GM23338 (cell line): ENCODE results near the gene CABLES2. TPM values are rescaled to one million over a fixed set of nuclear protein-coding genes. Genes with fewer than 3 reads are reported as not detected.

Experiments
- ATAC-seq: fragments of 200-7000 bp; cut with Tn5 transposase; 3 replicates; pipeline ENCODE4 v1.9.1; 2020
- DNase-seq: peaks from one replicate; pipeline ENCODE4 v3.0.0-alpha.2; 2015; ENCODE audit warnings: low spot score
- H2AFZ ChIP-seq: fragments of 200-600 bp; sonication (generic); 2 replicates; pipeline ENCODE4 v1.8.0; 2016; ENCODE audit warnings: antibody characterized with exemption, mild to moderate bottlenecking, moderate library complexity
- H3F3A ChIP-seq: fragments of 200-600 bp; sonication (generic); replicated peaks from 2 replicates; pipeline ENCODE4 v1.8.0; 2017; ENCODE audit warnings: antibody characterized with exemption, mixed run types, low read depth
- H3K27ac ChIP-seq: fragments of 200-600 bp; sonication (generic); 2 replicates; pipeline ENCODE4 v1.6.1; 2016; ENCODE audit warnings: low read depth
- H3K27me3 ChIP-seq: fragments of 200-600 bp; sonication (generic); 2 replicates; pipeline ENCODE4 v1.8.0; 2016; ENCODE audit warnings: mild to moderate bottlenecking, mixed run types, moderate library complexity; ENCODE audit not compliant: insufficient read depth
- H3K36me3 ChIP-seq: fragments of 200-600 bp; sonication (generic); 2 replicates; pipeline ENCODE4 v1.8.0; 2016; ENCODE audit warnings: mild to moderate bottlenecking; ENCODE audit not compliant: insufficient read depth
- H3K4me1 ChIP-seq: fragments of 200-600 bp; sonication (generic); 2 replicates; pipeline ENCODE4 v1.8.0; 2016; ENCODE audit warnings: mild to moderate bottlenecking, moderate library complexity; ENCODE audit not compliant: insufficient read depth
- H3K4me2 ChIP-seq: fragments of 200-600 bp; sonication (generic); 2 replicates; pipeline ENCODE4 v1.7.1; 2017; ENCODE audit warnings: mixed run types
- H3K4me3 ChIP-seq: fragments of 200-600 bp; sonication (generic); 2 replicates; pipeline ENCODE4 v1.6.1; 2016; ENCODE audit warnings: mixed run types
- H3K79me2 ChIP-seq: fragments of 200-600 bp; sonication (generic); replicated peaks from 2 replicates; pipeline ENCODE4 v1.8.0; 2017; ENCODE audit warnings: mild to moderate bottlenecking; ENCODE audit not compliant: insufficient read depth
- H3K9me2 ChIP-seq: fragments of 200-600 bp; sonication (generic); 2 replicates; pipeline ENCODE4 v1.8.0; 2017; ENCODE audit not compliant: insufficient read depth
- H4K20me1 ChIP-seq: fragments of 200-600 bp; sonication (generic); replicated peaks from 2 replicates; pipeline ENCODE4 v1.8.0; 2017; ENCODE audit warnings: mild to moderate bottlenecking; ENCODE audit not compliant: insufficient read depth
- H3K27ac Mint-ChIP-seq: 2 replicates; pipeline ENCODE4 v1.8.0; 2020; ENCODE audit warnings: inconsistent platforms, mild to moderate bottlenecking, moderate library complexity, mixed read lengths
- H3K27me3 Mint-ChIP-seq: 3 replicates; pipeline ENCODE4 v1.8.0; 2022; ENCODE audit warnings: low read depth, mild to moderate bottlenecking, moderate library complexity, mixed read lengths, inconsistent platforms; ENCODE audit not compliant: insufficient read depth, poor library complexity
- H3K36me3 Mint-ChIP-seq: 3 replicates; pipeline ENCODE4 v1.8.0; 2021; ENCODE audit warnings: low read depth, mild to moderate bottlenecking, inconsistent platforms, moderate library complexity, mixed read lengths
- H3K4me1 Mint-ChIP-seq: 3 replicates; pipeline ENCODE4 v1.8.0; 2020; ENCODE audit warnings: mild to moderate bottlenecking, inconsistent platforms, mixed read lengths
- H3K4me3 Mint-ChIP-seq: 3 replicates; pipeline ENCODE4 v1.8.0; 2021; ENCODE audit warnings: moderate library complexity, mild to moderate bottlenecking, inconsistent platforms, mixed read lengths
- H3K9me3 Mint-ChIP-seq: 3 replicates; pipeline ENCODE4 v1.8.0; 2020; ENCODE audit warnings: moderate library complexity, mild to moderate bottlenecking, inconsistent platforms, mixed read lengths
- CREB1 ChIP-seq: fragments of 250-450 bp; sonication (Bioruptor Pico); IDR thresholded peaks from 2 replicates; pipeline ENCODE4 v1.5.0; 2020; ENCODE audit warnings: low read depth, mild to moderate bottlenecking, moderate library complexity
- EZH2 ChIP-seq: fragments of 200-600 bp; sonication (generic); IDR thresholded peaks from one replicate; pipeline ENCODE4 v1.8.0; 2017; ENCODE audit warnings: antibody characterized with exemption, mild to moderate bottlenecking, low read depth; ENCODE audit not compliant: unreplicated experiment
- EZH2phosphoT487 ChIP-seq: fragments of 200-600 bp; sonication (generic); IDR thresholded peaks from one replicate; pipeline ENCODE4 v1.8.1; 2018; ENCODE audit warnings: antibody characterized with exemption; ENCODE audit not compliant: unreplicated experiment
- JUNB ChIP-seq: IDR thresholded peaks from one replicate; pipeline ENCODE4 v1.6.1; 2016; ENCODE audit warnings: antibody characterized with exemption; ENCODE audit not compliant: unreplicated experiment
- NANOG ChIP-seq: IDR thresholded peaks from 2 replicates; pipeline ENCODE4 v1.6.1; 2016; ENCODE audit warnings: antibody characterized with exemption, borderline replicate concordance
- POLR2AphosphoS5 ChIP-seq: IDR thresholded peaks from 2 replicates; pipeline ENCODE4 v1.6.1; 2016; ENCODE audit warnings: antibody characterized with exemption, low read depth
- REST ChIP-seq: IDR thresholded peaks from one replicate; pipeline ENCODE4 v1.6.1; 2018; ENCODE audit warnings: antibody characterized with exemption; ENCODE audit not compliant: unreplicated experiment
- STAT1 ChIP-seq: IDR thresholded peaks from one replicate; pipeline ENCODE4 v1.6.1; 2016; ENCODE audit warnings: antibody characterized with exemption; ENCODE audit not compliant: unreplicated experiment
- ZNF114 ChIP-seq: fragments of 250-450 bp; sonication (Bioruptor Pico); IDR thresholded peaks from 2 replicates; pipeline ENCODE4 v1.5.0; 2020; ENCODE audit warnings: mild to moderate bottlenecking, moderate library complexity
- ZNF331 ChIP-seq: fragments of 250-450 bp; sonication (Bioruptor Pico); IDR thresholded peaks from 2 replicates; pipeline ENCODE4 v1.5.0; 2020; ENCODE audit warnings: low read depth, mild to moderate bottlenecking, moderate library complexity
- ZNF462 ChIP-seq: fragments of 250-450 bp; sonication (Bioruptor Pico); IDR thresholded peaks from 2 replicates; pipeline ENCODE4 v1.5.0; 2020; ENCODE audit warnings: mild to moderate bottlenecking, moderate library complexity
- polyA plus RNA-seq: library from polyadenylated mRNA; unstranded; fragments of >200 nt; fragmentation: Nextera tagmentation; extraction: Ambion mirVana; gene quantifications from 2 replicates; pipeline ENCODE4 v1.2.1, GENCODE V29; 2016
- total RNA-seq: library from RNA; depleted of rRNA; stranded (reverse); fragments of >200 nt; shearing (Covaris generic); gene quantifications from 2 replicates; pipeline ENCODE4 v1.2.3, GENCODE V29; 2014
- TF ChIP-seq, protein P1 (sequence below): IDR thresholded peaks from 2 replicates; pipeline ENCODE4 v1.6.1; 2016; ENCODE audit warnings: antibody characterized with exemption
- TF ChIP-seq, protein P2 (sequence below), 2 experiments: fragments of 200-600 bp in 1 of 2; sonication (generic) in 1 of 2; conservative IDR thresholded peaks; 2 replicates each; pipeline versions ENCODE4 v1.5.1 to v1.6.1; 2016 to 2017; ENCODE audit warnings: antibody characterized with exemption in 2 of 2, low read depth in 2 of 2, mild to moderate bottlenecking in 2 of 2, moderate library complexity in 1 of 2

CABLES2 gene
- total and polyA plus RNA-seq, 2 experiments from 2014 or later, result 4.3 to 12.7 TPM

- H3K27ac Mint-ChIP-seq, result no peak overlapping the region
- Histone ChIP-seq H3K36me3 (peaks cover 10% of the 10 kb centered on the region), H3K4me2 (no peak overlapping the region), H2AFZ (no peak overlapping the region), H4K20me1 (peaks cover under 1% of the 10 kb centered on the region; the same call in 1 of the 2 replicates), H3K79me2 (peaks cover 21% of the 10 kb centered on the region), H3K27ac (peak overlapping the region; percentile 50; the same call in 1 of the 2 replicates), H3K4me3 (no peak overlapping the region), H3K9me2 (no peaks in the 10 kb centered on the region), H3K4me1 (peaks cover 15% of the 10 kb centered on the region; the same call in 1 of the 2 replicates), H3F3A (peaks cover 18% of the 10 kb centered on the region), H3K27me3 (no peaks in the 10 kb centered on the region)
- peaks cover 11% of the 10 kb centered on the region for H3K27me3 Mint-ChIP-seq
- peaks cover 6% of the 10 kb centered on the region for H3K4me1 Mint-ChIP-seq
- no peak for DNase-seq
- no peak overlapping the region for H3K4me3 Mint-ChIP-seq
- peaks cover 50% of the 10 kb centered on the region for H3K36me3 Mint-ChIP-seq
- TF ChIP-seq, protein P1, sequence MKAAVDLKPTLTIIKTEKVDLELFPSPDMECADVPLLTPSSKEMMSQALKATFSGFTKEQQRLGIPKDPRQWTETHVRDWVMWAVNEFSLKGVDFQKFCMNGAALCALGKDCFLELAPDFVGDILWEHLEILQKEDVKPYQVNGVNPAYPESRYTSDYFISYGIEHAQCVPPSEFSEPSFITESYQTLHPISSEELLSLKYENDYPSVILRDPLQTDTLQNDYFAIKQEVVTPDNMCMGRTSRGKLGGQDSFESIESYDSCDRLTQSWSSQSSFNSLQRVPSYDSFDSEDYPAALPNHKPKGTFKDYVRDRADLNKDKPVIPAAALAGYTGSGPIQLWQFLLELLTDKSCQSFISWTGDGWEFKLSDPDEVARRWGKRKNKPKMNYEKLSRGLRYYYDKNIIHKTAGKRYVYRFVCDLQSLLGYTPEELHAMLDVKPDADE, result no peak
- no peak for TF ChIP-seq EZH2
- no peak for TF ChIP-seq CREB1
- TF ChIP-seq ZNF114, result no peak
- no peak for TF ChIP-seq STAT1
- TF ChIP-seq JUNB, result no peak
- TF ChIP-seq ZNF331 (CRISPR knock-in tag), result no peak
- TF ChIP-seq, protein P2, sequence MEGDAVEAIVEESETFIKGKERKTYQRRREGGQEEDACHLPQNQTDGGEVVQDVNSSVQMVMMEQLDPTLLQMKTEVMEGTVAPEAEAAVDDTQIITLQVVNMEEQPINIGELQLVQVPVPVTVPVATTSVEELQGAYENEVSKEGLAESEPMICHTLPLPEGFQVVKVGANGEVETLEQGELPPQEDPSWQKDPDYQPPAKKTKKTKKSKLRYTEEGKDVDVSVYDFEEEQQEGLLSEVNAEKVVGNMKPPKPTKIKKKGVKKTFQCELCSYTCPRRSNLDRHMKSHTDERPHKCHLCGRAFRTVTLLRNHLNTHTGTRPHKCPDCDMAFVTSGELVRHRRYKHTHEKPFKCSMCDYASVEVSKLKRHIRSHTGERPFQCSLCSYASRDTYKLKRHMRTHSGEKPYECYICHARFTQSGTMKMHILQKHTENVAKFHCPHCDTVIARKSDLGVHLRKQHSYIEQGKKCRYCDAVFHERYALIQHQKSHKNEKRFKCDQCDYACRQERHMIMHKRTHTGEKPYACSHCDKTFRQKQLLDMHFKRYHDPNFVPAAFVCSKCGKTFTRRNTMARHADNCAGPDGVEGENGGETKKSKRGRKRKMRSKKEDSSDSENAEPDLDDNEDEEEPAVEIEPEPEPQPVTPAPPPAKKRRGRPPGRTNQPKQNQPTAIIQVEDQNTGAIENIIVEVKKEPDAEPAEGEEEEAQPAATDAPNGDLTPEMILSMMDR (conservative IDR thresholded peaks at IDR 0.05; ENCODE audit: low read depth in 2 of 2), result no peak
- no peak for TF ChIP-seq ZNF462 (CRISPR knock-in tag)
- no peak for TF ChIP-seq NANOG
- no peak for TF ChIP-seq POLR2AphosphoS5
- no peak for TF ChIP-seq REST
- no peak for TF ChIP-seq EZH2phosphoT487
- ATAC-seq, result no peak
- peaks cover 24% of the 10 kb centered on the region for H3K9me3 Mint-ChIP-seq
These were observed 56.3 kb downstream of the CABLES2 start for GRCh38 chr20:62350629-62351422.
